ENCODE data around the gene CCDC178.

Gene CCDC178

DNA sequence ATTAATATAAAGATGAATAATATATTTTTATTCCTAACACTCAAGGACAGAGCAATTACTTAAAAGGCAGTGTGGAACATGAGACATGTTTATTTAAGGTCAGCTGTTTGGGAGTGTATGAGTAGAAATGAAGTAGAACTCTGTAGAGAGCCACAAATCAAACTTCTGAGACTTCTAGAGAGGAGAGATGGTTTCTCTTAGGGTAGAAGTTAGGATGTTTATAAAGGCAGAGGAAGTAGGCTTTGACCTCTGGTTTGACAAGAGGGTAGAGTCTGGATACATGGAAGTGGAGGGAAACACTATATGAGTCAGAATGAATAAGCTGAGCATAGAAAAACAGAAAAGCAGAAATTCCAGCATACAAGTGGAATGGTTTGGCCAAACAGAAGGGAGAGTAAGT is 405.6 kb downstream of the CCDC178 start:
- no peak overlapping the region for H3K9ac ChIP-seq (ENCODE audit: insufficient read length)
- no peak overlapping the region for H3K4me3 ChIP-seq
- H3K36me3 ChIP-seq (ENCODE audit: insufficient read depth, low read length): no peaks in the 10 kb centered on the region
- H3K9me3 ChIP-seq (ENCODE audit: low read depth, low read length): no peaks in the 10 kb centered on the region; the same call in 1 of the 2 replicates
- no peak for TF ChIP-seq EZH2 (IDR thresholded peaks at IDR 0.05)
- TF ChIP-seq FOXP2 (optimal IDR thresholded peaks at IDR 0.05; ENCODE audit: control extremely low read depth, extremely low read length, insufficient read depth): no peak
- H3K27ac ChIP-seq: no peak overlapping the region
- no peak for DNase-seq (ENCODE audit: low read depth, low spot score)

DNA sequence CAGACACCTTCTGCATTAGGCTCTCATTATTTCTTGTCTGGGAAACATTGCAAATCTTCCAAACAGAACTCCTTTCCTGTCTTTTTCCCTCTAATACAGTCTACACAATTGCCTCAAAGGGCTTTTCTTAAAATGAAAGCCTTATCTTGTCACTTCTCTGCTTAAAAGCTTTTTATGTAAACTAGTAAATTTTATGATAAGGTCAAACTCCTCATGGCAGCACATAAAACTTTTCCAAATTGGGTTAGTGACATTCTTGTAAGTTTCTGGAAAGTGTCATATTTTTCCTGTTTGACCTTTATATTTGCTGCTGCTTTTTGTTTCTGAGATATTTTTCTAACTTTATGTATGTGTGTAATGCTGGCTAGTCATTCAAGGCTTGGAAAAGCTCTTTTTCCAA is 406.3 kb downstream of the CCDC178 start:
- TF ChIP-seq EZH2 (IDR thresholded peaks at IDR 0.05) (no peak), POLR2AphosphoS5 (IDR thresholded peaks at IDR 0.05; ENCODE audit: borderline replicate concordance, low read depth, low read length) (no peak), FOXP2 (optimal IDR thresholded peaks at IDR 0.05; ENCODE audit: control extremely low read depth, extremely low read length, insufficient read depth) (no peak)
- Histone ChIP-seq H3K4me3 (no peak overlapping the region), H3K27ac (no peak overlapping the region), H3K9ac (ENCODE audit: insufficient read length) (no peak overlapping the region), H3K36me3 (ENCODE audit: insufficient read depth, low read length) (no peaks in the 10 kb centered on the region), H3K9me3 (ENCODE audit: low read depth, low read length) (no peaks in the 10 kb centered on the region)
- DNase-seq (ENCODE audit: low read depth, low spot score): no peak

DNA sequence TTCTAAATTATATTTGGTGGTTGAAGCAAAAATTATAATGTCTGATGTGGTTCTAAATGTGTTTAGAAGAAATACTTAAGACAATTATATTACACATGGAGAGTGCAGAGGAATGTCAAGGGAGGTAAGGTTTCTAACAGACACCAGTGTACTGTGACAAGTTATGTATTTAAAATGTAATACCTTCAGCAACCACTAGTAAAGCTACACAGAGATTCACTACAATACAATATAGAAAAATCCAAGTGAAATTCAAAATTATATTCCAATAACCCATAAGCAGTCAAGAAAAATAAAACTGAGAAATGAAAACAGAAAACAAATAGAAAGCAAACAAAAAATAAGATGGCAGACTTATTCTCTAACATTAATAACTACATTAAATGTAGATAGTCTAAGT is 418.2 kb downstream of the CCDC178 start:
- Histone ChIP-seq H3K9me3 (ENCODE audit: low read depth, low read length) (no peaks in the 10 kb centered on the region), H3K9ac (ENCODE audit: insufficient read length) (no peak overlapping the region), H3K36me3 (ENCODE audit: insufficient read depth, low read length) (no peaks in the 10 kb centered on the region), H3K27ac (no peak overlapping the region), H3K4me3 (no peak overlapping the region)
- TF ChIP-seq EZH2 (IDR thresholded peaks at IDR 0.05) (no peak), POLR2AphosphoS5 (IDR thresholded peaks at IDR 0.05; ENCODE audit: borderline replicate concordance, low read depth, low read length) (no peak), FOXP2 (optimal IDR thresholded peaks at IDR 0.05; ENCODE audit: control extremely low read depth, extremely low read length, insufficient read depth) (no peak)
- DNase-seq (ENCODE audit: low read depth, low spot score): no peak

DNA sequence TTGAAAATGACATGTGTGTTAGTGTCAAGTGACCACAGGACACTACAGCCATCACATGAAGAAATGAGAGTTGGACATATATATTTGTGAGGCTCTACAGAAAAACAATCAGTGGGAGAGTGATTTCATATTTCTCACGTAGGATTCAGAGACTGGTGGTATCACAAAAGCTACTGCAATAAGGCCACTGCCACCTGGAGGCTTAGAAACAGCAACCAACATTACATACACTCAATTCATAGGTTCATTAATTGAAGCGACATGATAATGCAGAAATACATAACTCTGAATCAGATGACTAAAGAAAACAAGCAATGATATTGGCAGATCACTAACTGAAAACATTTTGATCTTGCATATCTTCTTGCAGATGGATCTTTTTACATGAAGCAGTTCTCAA is 419.6 kb downstream of the CCDC178 start:
- Histone ChIP-seq H3K9me3 (ENCODE audit: low read depth, low read length) (no peaks in the 10 kb centered on the region), H3K36me3 (ENCODE audit: insufficient read depth, low read length) (no peaks in the 10 kb centered on the region), H3K9ac (ENCODE audit: insufficient read length) (no peak overlapping the region), H3K27ac (no peak overlapping the region), H3K4me3 (no peak overlapping the region)
- TF ChIP-seq FOXP2 (optimal IDR thresholded peaks at IDR 0.05; ENCODE audit: control extremely low read depth, extremely low read length, insufficient read depth) (no peak), EZH2 (IDR thresholded peaks at IDR 0.05) (no peak), POLR2AphosphoS5 (IDR thresholded peaks at IDR 0.05; ENCODE audit: borderline replicate concordance, low read depth, low read length) (no peak)
- DNase-seq (ENCODE audit: low read depth, low spot score): no peak

DNA sequence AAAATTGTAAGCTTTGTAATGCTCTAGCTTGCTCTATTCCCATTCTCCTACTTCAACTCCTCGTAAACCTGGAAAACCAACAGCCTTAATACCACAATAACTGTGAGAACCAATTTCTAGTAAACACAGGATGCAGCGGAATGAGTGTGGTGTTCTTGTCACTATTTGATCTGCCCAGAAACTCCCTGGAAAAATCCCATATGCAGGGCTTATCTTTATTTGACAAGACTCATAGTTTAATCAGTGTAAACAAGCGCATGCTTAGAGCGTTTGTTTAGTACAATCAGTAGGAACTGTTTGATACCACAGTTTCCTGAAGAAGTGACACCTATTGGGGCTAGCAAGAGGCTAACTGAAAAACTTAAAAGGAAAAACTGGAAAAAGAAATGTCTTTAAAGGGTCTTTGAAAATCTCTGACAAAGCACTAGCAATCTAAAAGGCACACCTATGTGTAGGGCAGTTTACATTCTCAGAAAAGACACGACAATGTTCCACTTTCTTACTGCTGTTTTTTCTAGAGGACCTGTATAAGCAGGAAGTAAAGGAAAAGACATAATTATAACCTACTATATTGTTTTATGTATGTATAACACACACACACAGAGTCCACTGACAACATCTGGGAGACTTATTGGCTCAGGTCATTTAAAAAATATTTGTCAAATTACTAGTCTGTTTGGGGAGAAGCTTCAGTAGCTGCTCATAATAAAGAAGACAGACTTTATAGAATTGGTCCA is 426.3 kb downstream of the CCDC178 start:
- H3K9me3 ChIP-seq (ENCODE audit: low read depth, low read length): no peaks in the 10 kb centered on the region
- DNase-seq (ENCODE audit: low read depth, low spot score): no peak
- no peak for TF ChIP-seq FOXP2 (optimal IDR thresholded peaks at IDR 0.05; ENCODE audit: control extremely low read depth, extremely low read length, insufficient read depth)
- TF ChIP-seq POLR2AphosphoS5 (IDR thresholded peaks at IDR 0.05; ENCODE audit: borderline replicate concordance, low read depth, low read length): no peak
- TF ChIP-seq EZH2 (IDR thresholded peaks at IDR 0.05): no peak
- H3K9ac ChIP-seq (ENCODE audit: insufficient read length): no peak overlapping the region
- H3K4me3 ChIP-seq: no peak overlapping the region
- no peak overlapping the region for H3K27ac ChIP-seq
- no peaks in the 10 kb centered on the region for H3K36me3 ChIP-seq (ENCODE audit: insufficient read depth, low read length)

DNA sequence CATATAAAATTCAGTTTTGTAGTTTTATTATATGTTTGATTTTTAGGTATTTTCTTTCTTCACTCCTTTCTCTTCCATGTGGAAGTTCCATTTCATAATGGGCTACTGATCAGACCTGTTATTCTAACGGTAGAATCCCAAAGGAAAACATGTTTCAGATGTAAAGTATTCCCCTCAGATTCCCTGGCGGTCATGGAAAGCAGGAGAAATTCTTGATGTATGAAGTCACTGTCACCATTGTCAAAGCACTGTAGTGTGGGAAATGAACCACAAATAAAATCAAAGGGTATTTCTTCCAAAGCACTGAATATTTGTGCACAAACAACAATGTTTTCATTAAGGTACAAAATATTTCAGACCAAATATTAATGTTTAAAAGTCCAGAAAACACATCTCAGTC is 430.4 kb downstream of the CCDC178 start:
- Histone ChIP-seq H3K9me3 (ENCODE audit: low read depth, low read length) (no peaks in the 10 kb centered on the region), H3K36me3 (ENCODE audit: insufficient read depth, low read length) (no peaks in the 10 kb centered on the region), H3K27ac (no peak overlapping the region), H3K9ac (ENCODE audit: insufficient read length) (no peak overlapping the region), H3K4me3 (no peak overlapping the region)
- no peak for TF ChIP-seq POLR2AphosphoS5 (IDR thresholded peaks at IDR 0.05; ENCODE audit: borderline replicate concordance, low read depth, low read length)
- TF ChIP-seq EZH2 (IDR thresholded peaks at IDR 0.05): no peak
- no peak for TF ChIP-seq FOXP2 (optimal IDR thresholded peaks at IDR 0.05; ENCODE audit: control extremely low read depth, extremely low read length, insufficient read depth)
- no peak for DNase-seq (ENCODE audit: low read depth, low spot score)

DNA sequence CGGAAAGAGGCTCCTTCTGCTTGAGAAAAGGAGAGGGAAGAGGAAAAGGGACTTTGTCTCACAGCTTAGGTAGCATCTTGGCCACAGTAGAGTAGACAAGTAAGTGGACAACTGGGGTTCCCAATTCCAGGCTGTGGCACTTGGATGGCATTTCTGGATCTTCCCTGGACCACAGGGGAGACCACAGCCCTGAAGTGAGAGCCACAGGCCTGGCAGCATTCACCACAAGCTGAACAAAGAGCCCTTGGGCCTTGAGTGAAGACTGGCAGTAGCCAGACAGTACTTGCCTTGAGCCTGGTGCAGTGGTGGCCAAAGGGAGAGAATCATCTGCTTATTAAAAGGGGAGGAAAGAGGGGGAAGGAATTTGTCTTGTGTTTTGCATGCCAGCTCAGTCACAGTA is 441.6 kb downstream of the CCDC178 start:
- Histone ChIP-seq H3K36me3 (ENCODE audit: insufficient read depth, low read length) (no peaks in the 10 kb centered on the region), H3K9me3 (ENCODE audit: low read depth, low read length) (no peaks in the 10 kb centered on the region), H3K27ac (no peak overlapping the region), H3K4me3 (no peak overlapping the region), H3K9ac (ENCODE audit: insufficient read length) (no peak overlapping the region)
- DNase-seq (ENCODE audit: low read depth, low spot score): no peak
- TF ChIP-seq FOXP2 (optimal IDR thresholded peaks at IDR 0.05; ENCODE audit: control extremely low read depth, extremely low read length, insufficient read depth) (no peak), POLR2AphosphoS5 (IDR thresholded peaks at IDR 0.05; ENCODE audit: borderline replicate concordance, low read depth, low read length) (no peak), EZH2 (IDR thresholded peaks at IDR 0.05) (no peak)

DNA sequence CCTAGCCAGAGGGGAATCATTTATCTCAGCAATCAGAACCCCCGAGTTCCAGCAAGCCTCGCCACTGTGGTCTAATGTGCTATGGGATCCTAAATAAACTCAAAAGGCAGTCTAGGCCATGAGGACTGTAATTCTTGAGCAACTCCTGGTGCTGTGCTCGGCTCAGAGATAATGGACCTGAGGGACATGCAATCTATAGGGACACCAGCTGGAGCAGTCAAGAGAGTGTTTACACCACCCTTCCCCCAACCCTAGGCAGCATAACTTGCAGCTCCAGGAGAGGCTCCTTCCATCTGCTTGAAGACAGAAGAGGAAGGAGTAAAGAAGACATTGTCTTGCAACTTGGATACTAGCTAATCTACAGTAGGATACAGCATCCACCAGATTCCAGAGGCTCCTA is 442.2 kb downstream of the CCDC178 start:
- DNase-seq (ENCODE audit: low read depth, low spot score): no peak
- TF ChIP-seq FOXP2 (optimal IDR thresholded peaks at IDR 0.05; ENCODE audit: control extremely low read depth, extremely low read length, insufficient read depth) (no peak), EZH2 (IDR thresholded peaks at IDR 0.05) (no peak), POLR2AphosphoS5 (IDR thresholded peaks at IDR 0.05; ENCODE audit: borderline replicate concordance, low read depth, low read length) (no peak)
- Histone ChIP-seq H3K36me3 (ENCODE audit: insufficient read depth, low read length) (no peaks in the 10 kb centered on the region), H3K9me3 (ENCODE audit: low read depth, low read length) (no peaks in the 10 kb centered on the region), H3K4me3 (no peak overlapping the region), H3K27ac (no peak overlapping the region), H3K9ac (ENCODE audit: insufficient read length) (no peak overlapping the region)

DNA sequence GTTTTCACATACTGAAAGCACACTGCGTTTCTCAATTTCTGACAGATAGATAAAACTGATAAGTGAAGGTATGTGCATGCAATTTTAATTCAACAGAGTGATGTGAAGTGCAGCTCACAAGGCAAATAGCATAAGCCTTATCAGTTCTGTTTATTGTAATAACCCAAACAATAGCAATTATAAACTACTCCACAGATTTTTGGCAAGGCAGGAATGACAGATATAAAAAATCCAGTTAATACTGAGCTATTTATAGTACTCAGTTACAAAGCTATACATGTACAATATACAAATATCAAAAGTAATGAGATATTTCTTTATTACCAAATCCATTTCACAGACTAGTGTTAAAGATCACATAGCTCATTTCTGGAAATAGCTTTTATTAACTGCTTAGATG is 456.8 kb downstream of the CCDC178 start:
- Histone ChIP-seq H3K9me3 (ENCODE audit: low read depth, low read length) (no peaks in the 10 kb centered on the region), H3K9ac (ENCODE audit: insufficient read length) (no peak overlapping the region), H3K4me3 (no peak overlapping the region), H3K36me3 (ENCODE audit: insufficient read depth, low read length) (no peaks in the 10 kb centered on the region), H3K27ac (no peak overlapping the region)
- TF ChIP-seq FOXP2 (optimal IDR thresholded peaks at IDR 0.05; ENCODE audit: control extremely low read depth, extremely low read length, insufficient read depth): no peak
- no peak for TF ChIP-seq POLR2AphosphoS5 (IDR thresholded peaks at IDR 0.05; ENCODE audit: borderline replicate concordance, low read depth, low read length)
- no peak for TF ChIP-seq EZH2 (IDR thresholded peaks at IDR 0.05)
- DNase-seq (ENCODE audit: low read depth, low spot score): no peak

Measured in SK-N-MC (cell line).